ENCODE measurements around the gene TEX51.

TEX51 gene

DNA sequence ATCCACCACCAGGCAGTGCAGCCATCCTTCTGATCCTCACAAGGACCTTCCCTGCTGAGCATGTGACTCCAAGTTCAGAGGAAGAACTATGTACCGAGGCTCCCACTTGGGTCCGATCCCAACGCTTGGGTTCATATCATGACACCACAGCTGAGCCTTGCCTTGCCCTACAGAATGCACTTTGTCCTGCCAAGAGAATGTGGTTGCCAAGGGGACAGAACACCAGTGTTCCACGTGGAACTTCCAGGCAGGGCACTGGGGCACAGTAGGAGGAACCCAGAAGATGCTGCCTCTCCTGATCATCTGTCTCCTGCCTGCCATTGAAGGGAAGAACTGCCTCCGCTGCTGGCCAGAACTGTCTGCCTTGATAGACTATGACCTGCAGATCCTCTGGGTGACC lies at the start of gene TEX51:
Gene TEX51, plus strand, starts transcription at position 255 of the 400 bp plus-strand sequence. Its CDS starts 29 bp downstream, at position 284.
- DNase-seq, result no peak

DNA sequence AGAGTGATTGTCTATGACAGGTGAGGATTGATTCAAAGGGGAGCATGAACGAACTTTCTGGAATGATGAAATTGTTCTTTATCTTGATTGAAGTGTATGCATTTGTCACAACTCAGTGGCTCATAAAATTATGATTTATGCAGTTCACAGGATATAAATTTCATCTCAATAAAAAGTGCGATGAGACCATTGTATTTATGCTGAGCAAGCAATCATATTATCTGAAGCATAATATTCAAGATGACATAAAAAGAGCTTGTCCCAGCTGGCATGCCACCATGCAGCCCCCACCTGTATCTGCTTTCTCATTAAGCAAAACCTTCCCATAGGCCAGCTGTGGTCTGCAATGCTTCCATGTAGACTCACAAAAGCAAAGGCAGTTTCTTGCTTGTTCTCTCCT lies 49.6 kb upstream of the TEX51 start:
- DNase-seq, result no peak

- no peak for DNase-seq
Measured at GRCh38 chr2:126849486-126849885, 49.2 kb upstream of the TEX51 start.

GRCh38 chr2:126849991-126850535 lies 48.6 kb upstream of the TEX51 start:
- no peak for DNase-seq

- no peak for DNase-seq
Measured at GRCh38 chr2:126850940-126851339, 47.8 kb upstream of the TEX51 start.

- DNase-seq, result no peak
Measured at GRCh38 chr2:126851756-126852155, 46.9 kb upstream of the TEX51 start.

GRCh38 chr2:126852361-126852760 lies 46.3 kb upstream of the TEX51 start:
- DNase-seq, result no peak

DNA sequence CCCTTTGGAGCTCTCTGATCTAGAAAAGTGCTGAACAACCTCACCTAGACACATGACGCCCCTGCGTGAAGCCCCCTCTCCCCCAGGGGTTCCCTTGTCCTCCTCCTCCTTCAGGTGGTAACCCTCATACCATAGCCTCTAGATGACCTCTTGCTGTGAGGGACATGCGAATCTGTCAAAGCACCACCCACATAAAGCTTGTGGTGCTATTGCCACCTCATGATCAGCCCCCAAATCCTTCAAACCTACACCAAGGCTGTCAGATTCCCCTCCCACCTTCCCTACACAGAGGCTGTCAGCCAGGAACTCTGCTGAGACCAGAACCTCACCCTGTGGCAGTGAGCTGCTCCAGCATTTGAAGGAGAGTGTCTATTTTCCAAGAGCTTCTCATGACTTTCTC lies 43.1 kb upstream of the TEX51 start:
- no peak for DNase-seq

DNA sequence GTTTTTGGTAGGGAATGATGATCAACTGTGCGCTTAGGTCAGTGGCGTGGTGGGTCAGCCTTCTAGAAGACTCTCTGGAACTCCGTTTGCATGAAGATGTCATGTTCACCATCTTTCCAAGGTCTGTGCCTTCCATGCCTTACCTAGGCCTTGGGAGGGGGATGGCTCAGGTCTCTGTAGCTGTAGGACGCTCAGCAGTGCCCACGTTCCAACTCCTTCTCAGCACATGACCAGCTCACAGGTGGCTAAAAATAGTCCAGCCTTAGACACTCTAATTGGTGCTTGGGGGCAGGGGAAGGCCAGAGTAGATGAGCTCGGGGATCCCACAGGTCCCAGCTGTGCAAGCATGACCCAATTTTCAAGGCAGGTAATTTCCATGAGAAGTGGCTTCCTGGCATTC lies 42.3 kb upstream of the TEX51 start:
- DNase-seq, result no peak

DNA sequence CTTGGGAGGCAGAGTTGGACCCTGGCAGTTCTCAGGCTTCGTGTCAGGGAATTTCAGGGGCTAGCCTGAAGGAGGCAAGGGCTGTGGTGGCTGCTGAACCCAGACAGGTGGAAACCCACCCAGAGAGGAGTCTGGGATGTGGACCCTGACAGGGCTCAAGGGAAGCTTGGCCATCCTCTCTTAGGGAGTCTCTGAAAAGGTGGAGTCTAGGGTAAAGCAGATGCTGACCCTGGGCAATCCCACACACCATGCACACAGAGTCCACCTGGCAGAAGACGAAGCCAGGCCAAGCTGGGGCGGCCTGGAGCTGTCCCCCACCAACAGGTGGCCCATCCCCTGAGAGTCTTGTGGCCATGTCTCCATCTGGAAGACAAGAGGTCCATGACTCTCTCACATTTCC lies 41.2 kb upstream of the TEX51 start:
- no peak for DNase-seq

- DNase-seq, result no peak
Measured at GRCh38 chr2:126858013-126858412, 40.7 kb upstream of the TEX51 start.

GRCh38 chr2:126858436-126858835 lies 40.3 kb upstream of the TEX51 start:
- DNase-seq, result no peak

DNA sequence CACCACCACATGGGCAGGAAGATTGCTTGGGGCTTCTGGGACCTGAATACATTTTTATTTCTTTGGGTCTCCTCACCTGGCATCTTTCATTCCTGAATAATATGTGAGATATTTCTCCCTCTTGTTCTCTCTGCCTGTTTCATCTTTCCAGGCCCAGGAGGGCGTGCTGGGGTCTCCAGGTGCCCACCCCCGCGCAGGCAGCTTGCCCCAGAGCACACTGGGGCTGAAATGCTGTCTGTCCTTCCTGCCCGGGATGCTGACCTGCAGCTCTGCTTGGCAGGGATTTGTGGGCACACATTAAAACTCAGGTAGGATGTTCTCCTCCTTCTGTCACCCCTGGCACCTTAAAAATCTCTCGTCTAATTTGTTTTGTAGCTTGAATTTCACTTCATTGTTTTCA lies 39.7 kb upstream of the TEX51 start:
- DNase-seq, result no peak

DNA sequence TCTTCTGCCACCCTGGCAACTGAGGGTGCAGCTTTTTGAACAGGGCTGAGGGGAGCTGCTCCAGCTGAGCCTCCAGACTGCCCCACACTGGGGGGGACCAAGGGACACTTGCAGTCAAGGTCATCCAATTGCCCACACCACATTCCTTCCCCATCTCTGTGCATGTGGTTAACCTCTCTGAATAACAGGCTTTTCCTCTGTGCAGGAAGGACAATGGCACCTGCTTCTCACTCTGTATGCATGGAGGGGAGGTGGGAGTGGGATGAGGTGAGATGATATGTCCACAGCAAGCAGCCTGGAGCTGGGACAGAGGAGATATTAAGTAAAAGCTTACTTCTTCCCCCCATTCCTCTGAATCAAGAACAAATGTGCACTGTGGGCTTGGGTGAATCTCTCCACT lies 39.1 kb upstream of the TEX51 start:
- no peak for DNase-seq

DNA sequence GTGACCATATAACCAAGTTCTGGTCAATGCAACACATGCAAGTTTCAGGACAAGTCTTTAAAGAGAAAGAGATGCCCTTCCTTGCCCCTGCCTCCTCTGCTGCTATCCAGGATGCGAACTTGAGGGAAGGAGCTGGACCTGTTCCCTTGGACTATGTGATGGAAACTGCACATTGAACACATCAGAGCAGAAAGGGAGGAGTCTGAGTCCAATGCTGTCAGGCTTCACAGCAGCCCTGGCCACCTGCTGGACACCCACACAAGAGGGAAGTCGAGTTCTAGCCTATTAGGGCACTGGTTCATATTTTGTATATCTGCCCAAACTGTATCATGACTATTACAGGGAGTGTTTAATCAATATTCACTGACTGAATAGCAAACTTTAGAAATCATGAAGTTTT lies 38.3 kb upstream of the TEX51 start:
- DNase-seq, result no peak

DNA sequence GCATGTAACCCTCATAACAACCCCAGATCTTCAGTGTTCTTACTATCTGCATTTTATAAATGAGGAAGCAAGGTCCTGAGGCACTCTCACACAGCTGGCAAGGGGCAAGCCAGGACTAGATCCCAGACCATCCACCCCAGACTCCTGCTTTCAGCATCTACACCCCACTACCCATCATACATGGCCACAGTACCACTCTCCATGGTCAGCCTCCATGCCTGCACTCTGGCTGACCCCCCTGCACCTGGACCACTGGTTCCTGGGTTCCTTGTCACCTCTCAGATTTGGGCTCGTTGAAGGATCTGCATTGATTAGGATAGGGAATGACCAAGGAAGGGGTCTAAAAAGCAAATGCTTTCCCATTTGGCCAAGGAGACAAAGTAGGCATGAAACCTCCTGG lies 36.0 kb upstream of the TEX51 start:
- DNase-seq, result no peak

GRCh38 chr2:126863336-126864015 lies 35.2 kb upstream of the TEX51 start:
- DNase-seq, result no peak

DNA sequence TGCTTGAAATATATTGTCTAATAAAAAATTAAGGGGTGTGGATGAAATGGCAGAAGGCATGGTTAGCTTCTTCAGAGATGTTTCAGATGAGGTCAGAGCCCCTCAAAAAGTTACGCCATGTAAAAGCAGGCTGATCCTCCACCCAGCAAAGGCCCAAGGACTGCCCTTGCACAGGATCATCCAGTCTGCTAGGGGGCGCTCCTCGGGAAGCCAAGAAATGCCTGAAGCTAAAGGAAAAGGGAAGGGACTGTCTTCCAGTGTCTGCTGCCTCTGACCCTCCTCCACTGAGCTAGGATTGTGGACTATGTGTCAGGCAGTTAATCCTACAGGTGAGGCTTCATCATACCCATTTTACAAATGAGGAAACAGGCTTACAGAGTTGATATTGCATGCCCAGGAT lies 33.8 kb upstream of the TEX51 start:
- no peak for DNase-seq

GRCh38 chr2:126866451-126866850 lies 32.2 kb upstream of the TEX51 start:
- no peak for DNase-seq

DNA sequence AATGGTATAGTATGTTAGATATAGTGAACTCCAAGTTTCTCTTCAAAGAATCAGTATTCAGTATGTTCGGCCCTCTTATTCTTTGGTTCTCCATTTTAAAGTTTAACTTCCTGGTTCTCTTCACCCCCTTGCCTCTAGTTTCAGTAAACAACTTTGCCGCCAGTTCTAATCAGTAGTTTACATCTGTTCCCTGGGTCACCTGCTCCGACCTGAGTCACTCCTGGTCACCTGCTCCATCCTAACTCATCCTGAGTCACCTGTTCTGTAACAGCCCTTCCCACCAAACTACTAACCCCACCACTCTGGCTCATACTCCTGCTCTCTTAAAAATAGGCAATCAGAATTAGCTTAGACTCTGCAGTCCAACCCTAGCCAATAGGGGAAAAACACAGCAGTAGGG lies 23.7 kb upstream of the TEX51 start:
- no peak for DNase-seq

- DNase-seq, result no peak
Measured at GRCh38 chr2:126876631-126877030, 22.1 kb upstream of the TEX51 start.

DNA sequence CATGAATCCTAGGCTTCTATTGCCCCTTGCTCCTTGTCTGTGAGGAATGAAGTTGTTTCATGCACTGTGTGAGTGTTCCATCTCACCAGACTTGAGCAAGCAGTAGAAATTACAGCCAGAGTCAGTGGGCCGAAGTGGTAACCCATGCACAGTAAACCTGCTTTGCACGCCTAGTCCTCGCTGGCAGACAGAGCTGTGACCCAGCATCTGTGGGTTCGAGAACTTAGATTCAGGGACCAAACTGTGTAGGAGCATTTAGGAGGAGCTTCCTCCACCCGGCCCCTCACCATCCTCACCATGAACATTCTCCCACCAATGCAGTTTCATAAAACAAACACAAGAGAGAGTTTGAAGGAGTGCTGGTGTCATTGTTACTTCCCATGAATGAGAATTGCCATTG lies 21.6 kb upstream of the TEX51 start:
- DNase-seq, result no peak

DNA sequence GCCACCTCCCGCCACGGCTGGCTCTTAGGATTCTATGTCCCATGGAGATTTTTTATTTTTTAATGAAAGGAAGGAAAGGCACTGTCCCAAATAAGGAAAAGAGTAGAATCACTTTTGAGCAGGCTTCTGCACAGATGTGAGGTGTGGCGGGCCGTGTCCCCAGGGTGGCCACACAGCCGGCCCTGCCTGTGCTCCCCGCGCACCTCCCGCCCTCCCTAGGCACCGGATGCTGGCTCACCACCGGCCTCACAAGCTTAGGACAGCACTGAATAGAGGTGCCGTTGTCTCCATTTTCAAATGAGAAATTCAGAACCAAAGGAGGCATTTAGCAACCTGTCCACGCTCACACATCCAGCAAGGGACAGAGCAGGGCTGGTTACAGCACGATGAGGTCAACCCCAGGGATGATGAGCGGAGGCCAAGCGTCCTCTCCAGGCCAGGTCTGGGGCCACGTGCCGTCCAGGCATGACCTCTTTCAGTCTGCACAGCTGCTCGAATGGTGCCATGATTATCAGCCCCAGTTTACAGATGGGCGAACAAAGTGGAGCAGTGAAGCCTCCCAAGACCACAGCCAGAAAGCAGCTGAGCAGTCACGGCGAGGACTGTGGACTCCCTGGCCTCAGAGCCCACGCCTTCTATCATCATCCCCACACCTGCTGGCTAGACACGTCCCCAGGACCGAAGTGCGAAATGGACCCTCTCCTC lies 20.7 kb upstream of the TEX51 start:
- DNase-seq, result no peak

- no peak for DNase-seq
Measured at GRCh38 chr2:126878601-126879000, 20.1 kb upstream of the TEX51 start.

All from CD4-positive, alpha-beta T cell treated with Interleukin-15 for 1 hour (primary cell).